Stimulated activated CD4-positive, alpha-beta T cell treated with anti-CD3 and anti-CD28 coated beads, Interleukin-2, amount 100 ng/mL, for 48 hours (primary cell): ENCODE measurements around the gene AATK.

Experiments used
- DNase-seq, 2 donors: peaks; one replicate each; pipeline ENCODE4 v3.0.0-alpha.2; 2020

Gene AATK

DNA sequence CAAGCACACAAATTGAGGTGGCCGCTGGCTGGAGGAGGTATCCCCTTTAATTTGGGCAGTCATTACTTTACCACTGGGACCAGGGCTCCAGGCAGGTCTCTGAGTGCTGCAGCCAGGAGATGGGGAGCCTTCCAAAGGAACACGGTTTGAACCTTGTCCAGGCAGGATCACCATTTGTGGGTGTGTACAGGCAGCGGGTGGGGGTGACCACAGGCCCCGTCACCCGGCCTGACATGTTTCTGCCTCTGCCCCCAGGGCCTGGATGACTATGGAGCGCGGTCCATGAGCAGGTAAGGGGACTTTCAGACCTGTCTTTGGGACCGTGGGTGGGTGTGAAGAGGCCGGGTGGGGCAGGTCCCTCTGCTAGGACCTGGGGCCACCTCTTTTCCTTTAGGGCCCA lies 57.8 kb downstream of the AATK start:
- no peak for DNase-seq

DNA sequence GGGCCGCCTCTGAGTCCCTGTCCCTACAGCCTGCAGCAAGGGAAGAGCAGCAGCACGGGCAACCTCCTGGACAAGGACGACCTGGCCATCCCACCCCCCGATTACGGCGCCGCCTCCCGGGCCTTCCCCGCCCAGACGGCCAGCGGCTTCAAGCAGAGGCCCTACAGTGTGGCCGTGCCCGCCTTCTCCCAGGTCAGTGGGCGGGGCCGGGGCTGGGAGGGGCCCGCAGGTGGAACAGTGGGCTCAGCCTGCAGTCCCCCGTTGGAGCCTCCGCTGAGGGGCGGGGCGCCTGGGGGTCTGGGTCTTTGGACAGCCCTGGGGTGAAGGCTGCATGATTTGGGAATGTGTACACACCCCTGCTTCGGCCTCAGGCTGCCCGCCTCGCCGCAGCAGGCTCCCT lies 59.3 kb downstream of the AATK start:
- DNase-seq, result no peak

DNA sequence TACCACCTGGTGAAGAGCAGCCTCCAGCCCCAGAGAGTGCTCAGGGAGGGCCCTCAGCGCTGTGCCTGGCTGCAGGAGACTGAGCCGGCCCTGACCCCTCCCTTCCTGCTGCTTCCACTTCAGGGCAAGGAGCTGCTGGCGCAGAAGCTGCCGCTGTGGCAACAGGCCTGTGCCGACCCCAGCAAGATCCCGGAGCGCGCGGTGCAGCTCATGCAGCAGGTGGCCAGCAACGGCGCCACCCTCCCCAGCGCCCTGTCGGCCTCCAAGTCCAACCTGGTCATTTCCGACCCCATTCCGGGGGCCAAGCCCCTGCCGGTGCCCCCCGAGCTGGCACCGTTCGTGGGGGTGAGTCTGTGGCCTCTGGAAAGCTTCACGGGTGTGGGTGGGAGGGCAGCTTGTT lies 62.6 kb downstream of the AATK start:
- no peak for DNase-seq

DNA sequence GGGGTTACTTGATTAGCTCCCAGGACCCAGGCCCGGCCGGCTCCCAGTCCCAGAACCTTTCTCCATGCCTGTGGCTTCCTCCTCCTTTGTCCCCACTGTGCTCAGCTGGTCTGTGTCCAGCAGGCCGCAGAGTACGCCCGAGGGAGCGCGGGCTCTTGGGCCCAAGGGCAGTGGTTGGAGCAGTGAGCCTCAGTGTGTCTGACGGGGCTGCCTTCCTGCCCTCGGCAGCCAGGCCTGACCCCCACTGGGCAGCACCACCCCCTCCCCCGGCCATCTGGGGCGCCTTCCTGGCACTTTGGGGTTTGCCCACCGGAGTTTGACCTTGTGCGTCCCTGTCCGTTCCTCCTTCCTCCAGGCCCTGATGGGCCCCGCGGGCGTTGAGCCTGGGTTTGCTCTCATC lies 63.2 kb downstream of the AATK start:
- no peak for DNase-seq

DNA sequence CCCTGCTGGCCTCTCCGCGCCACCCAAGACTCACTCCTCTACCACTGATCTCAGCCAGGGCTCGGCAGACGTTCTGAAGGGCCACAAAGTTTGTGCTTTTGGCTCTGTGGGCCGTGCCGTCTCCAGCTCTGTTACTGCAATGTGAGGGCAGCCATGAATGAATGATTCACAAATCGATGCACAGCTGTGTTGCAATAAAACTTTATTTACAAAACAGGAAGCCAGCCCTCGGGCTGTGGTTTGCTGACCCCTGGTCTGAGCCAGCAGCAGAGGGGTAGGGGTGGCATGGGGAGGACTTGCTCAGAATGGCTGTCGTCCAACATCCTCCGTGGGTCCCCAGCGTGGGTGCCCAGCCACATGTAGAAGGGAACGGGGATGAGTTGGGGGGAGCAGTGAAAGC lies 63.7 kb downstream of the AATK start:
- DNase-seq, result no peak

DNA sequence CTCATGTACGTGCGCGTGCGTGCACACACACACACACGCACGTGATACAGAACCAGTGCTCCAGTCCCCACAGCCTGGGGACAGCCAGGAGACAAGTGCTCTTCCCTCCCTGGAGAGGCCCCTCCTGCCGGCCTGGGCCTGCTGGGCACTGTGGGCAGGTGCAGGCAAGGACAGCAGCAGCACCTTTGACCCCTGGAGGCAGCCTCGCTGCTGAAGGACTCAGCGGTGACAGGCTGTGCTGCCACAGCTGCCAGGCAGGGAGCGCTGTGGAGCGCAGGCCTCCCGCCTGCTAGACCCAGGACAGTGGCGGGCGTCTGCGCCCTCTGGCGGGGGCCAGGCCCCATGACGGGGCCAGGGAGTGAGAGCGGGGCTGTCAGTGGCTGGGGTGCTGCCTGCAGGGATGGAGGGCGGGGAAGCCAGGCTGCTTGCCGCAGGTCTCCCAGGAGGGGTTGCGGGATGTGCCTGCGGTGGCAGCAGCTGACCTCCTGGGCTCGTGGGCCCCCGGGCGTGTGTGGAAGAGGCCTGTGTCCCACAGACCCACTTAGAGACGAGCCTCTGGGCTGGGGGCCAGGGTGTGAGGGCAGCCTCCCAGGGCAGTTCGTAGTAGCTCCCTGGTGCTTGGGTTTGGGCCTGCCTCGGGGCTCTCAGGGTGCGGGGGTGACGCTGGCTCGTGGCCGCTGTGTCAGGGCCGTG lies 64.3 kb downstream of the AATK start:
- peak; percentile 91 to 96 for DNase-seq

DNA sequence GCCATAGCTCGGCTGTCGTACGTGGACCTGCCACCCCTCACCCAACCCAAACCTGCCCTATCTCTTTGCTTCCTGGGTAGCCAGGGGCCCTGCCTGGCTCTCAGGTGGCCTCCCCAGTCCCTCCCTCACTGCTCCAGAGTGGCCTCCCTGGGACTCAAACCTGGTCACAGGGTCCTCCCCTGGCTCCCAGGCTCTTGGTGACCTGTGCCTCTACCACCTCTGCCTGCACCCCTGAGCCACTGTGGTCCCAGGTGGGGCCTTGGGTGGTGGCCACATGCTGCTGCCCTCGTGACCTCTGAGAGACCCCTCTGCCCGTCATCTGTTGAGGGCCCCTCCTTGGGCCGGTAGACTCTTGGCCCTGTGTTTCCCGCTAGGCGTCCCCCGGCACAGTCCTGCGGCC lies 65.4 kb downstream of the AATK start:
- DNase-seq, result no peak

DNA sequence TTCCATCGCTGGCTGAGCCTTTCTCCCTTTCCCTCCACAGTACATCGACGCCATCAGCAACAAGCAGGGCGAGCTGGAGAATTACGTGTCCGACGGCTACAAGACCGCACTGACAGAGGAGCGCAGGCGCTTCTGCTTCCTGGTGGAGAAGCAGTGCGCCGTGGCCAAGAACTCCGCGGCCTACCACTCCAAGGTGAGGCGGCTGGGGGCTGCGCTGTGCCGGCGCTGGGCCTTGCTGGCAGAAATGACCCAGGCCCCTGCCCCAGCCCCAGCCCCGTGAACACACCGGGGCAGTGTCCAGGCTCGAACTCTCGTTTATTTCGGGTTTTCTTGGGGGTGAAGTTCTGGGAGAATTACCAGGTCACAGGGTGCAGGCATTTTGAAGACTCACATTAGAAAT lies 66.1 kb downstream of the AATK start:
- DNase-seq, result no peak

DNA sequence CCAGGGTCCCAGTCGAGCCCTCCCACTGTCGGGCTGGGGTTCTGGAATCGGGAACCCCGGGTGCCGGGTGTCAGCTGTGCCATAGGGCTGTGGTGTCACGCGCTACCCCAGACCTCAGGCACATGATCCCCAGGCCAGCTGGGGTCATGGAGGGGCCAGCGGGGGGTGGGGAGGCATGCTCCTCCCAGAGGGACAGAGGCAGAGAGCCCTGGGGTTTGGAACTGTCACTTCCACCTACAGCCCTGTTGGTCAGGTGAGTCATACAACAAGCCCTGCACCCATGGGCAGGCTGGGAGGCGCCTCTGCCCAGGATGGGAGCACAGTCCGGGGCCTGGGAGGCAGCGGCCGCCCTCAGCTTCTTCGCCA lies 68.1 kb downstream of the AATK start:
- peak in 1 of 2 donors; percentile 11 for DNase-seq

DNA sequence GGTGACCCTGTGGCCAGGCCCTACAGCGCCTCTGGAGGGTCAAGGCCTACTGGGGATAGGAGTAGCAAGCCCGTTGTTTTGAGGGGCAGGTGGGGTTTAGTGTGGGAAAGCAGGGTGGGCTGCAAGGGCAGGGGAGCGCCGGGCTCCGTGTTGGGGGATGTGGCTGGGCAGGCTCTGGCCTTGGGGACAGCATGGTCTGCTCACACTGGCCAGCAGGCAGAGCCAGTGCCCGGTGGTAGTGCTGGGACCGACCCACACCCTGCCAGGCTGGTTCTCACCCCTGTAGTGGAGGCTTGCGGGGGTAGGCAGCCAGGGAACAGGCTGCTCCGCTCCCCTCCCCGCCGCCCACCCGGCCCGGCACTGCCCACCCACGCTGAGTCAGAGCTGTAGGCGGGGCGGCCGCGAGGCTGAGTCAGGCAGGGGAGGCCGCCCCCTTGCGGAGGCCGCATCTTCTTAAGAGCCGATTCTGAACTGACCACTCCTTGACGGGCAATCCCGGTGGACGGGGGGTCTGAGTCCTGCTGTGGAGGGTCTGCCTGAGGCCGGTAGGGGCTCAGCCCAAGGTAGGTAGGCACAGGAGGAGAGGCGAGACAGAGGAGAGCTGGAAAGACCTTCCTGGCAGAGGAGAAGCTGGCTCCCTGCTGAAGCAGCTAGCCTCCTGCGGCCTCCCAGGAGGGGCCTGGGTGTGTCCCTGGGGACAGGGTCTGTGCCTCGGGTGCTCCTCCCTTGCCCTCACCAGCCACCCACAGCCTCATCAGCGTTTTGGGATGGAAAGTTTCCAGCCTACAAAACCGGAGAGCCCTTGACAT lies 68.7 kb downstream of the AATK start:
- peak; percentile 20 to 38 for DNase-seq

DNA sequence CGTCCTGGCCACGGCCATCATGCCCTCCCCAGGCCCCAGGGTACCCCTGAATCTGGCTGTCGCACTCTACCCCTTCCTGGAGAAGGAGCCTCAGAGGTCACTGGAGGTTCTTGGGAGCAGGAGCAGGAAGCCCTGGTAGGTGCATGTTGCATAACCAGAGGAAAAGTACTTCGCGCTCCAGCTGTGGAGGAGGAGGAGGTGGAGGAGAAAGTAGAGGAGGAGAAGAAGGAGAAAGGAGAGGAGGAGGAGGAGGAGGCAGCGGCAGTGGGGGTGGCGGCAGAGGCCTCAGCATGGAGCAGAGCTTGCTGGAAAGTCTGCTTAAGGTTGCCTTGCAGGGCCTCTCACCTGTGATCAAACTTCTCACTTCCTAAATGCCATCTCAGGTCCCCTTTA lies 69.3 kb downstream of the AATK start:
- no peak for DNase-seq

DNA sequence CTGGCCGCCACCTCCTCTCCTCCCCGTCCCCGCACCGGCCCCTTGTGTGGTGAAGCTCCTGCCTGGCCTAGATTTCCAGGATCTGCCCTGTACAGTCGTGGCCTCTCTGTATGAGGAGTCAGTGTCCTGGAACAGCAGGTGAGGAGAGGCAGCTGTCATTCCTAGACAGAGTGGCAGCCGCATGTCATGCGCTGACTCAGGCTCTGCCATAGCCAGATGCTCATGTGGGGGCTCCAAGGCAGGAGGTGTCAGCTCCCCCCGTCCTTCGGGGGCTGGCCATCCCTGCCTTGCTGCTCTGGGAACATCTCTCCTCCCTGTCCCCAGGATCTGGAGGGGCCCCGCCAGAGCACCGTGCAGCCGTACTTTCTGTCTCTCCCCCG lies 70.6 kb downstream of the AATK start:
- DNase-seq, result peak in 1 of 2 donors; percentile 45

DNA sequence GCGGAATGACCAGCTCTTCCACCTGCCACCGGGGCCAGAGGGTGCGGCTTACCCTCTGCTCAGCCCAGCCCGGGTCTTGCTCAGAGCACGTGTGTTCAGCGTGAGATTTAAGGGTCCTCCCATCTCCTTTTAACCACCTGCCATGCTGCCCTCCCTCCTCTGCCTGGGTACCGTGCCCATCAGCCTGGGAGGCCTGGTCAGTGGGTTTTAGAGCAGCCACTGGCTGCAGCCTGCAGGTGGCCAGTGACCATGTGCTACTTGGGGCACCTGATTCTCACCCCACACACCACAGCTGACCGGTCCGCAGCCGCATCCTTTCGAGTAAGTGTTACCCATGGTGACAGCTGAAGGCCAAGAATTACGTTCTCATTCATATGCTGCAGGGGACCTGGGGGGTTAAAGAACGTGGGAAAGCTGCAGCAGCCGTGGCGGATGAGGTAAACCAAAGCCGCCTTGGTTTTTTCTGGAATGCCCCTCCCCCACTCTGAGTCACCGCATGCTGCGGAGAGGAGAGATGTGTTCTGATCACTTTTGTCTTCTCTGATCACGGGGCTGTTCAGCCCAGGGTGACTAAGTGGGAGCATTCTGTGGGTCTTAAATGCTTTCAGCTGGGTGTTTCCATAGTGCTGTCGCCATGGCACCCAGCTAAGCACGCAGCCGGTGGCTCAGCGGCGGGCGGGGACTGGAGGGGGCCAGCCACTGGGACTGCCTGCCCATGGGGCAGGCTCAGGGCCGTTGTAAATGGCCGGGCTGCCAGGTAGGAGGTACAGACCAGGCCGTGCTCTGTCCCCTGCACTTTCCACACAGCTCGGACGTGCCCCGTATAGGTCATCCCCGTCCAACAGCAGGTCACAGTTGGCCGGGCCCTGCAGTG lies 71.3 kb downstream of the AATK start:
- DNase-seq, result peak; percentile 84 to 93

DNA sequence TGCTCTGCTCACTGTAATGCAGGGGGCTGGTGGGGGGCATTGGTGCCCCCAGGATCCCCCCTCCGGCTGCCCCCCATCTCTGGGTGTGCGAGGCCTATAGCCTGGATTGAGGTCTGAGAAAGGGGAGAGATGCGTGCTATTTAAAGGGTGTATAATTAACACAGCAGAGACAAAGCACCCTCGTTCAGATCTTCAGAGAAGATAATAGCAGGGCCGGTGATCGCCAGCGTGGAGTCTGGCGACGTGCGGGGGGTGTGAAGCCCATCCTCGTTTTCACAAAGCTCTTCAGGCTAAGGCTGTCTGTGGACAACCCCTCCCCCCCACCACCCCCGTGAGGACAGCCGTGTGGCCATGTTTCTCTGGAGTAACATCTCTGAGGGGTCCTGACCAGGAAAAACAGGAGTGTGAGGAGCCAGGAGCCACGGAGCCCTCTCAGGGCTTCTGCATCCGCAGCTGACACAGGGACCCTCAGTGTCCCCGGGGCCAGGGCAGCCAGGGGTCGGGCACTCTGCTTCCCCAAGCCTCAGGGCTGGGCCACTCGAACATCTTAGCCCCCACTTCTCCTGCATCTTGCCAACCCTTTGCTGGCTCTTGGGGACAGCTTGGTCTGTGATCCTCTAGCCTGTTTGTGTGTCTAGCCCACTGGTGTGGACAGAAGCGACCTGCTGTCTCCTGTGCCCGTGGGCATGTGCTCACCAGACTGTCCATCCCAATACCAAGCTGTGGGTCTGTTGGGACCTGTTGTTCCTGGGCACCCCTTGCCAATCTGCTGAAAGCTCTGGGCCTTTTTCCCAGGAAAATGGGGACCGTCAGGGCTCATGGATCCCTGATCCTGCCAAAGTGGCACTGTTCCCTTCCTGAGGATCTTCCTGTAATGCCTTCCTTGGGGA lies 72.2 kb downstream of the AATK start:
- DNase-seq, result no peak

DNA sequence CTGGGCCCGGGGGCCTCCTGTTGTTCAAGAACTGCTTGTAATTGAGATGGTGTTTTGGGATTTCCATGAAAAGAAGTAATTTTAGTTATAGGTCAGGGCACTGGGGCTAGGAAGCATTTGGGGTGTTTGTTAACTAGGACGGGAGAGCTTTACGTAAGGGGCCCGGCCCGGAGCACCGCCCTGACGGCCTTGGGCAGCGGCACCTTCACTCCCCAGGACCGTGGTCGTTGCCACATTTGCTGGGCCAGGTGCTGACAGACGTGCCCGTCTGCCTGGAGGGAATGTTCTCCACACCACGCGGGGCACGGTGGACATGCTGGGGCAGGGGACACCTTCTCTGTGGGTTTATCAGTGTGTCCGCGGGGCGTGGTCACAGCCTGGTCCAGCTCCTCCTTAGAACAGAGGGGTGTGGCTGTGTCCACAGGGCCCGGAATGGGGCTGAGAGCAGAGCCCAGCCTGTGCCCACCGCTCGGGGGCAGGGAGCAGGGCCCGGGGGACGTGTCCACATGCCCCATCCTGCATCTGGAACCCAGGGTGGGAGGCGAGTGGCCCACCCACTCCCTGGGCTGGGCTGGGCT lies 73.4 kb downstream of the AATK start:
- no peak for DNase-seq

DNA sequence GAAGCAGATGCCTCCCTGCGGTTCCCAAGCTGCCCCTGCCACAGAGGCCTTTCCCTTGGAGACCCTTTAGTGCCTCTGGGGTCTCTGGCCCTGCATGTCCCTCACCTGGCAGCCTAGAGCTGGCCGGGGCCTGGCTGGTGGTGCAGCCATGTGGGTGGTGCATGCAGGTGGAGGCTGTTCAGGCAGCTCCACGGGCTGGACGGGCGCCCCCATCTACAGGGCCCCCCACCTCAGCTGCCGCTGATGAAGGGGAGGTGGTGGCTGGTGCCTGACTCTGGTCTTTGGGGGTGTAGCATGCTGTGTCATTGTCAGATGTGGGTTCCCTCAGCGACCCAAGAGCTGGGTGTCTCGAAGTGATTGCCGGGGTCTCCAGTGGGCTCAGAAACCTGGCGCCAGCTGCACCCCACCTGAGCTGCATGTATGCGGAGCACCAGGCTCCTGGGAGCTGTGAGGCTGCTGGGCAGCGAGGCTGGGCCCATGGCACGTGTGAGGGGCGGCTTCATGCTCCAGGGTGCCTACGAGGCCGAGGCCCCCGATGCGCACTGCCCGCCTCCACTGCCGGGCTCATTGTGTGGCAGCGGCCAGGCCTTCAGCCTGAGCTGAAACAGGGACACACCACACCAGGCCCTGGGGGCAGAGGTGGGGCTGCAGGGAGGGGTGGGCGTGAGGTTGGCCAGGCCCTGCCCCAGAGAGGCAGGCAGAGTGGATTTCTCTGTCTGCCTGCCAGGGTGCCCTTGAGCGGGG lies 74.1 kb downstream of the AATK start:
- no peak for DNase-seq

DNA sequence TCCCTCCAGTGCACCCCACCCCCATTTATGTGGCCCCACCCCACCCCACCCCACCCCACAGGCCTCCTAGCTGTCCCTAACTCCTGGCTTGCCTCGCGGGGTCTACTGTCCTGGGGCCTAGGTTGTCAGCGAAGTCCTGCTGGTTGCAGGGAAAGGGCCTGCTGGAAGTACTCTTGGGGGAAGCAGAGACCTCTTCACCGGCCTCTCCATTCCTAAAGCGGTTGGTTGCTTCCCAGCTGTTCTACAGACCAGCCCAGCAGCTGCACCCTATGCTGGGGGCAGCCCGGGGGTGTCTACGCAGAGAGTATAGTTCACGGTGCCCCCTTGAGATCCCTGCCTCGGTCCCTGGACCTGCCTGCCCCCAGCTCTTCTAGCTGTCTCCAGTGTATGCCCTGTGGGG lies 74.9 kb downstream of the AATK start:
- no peak for DNase-seq

DNA sequence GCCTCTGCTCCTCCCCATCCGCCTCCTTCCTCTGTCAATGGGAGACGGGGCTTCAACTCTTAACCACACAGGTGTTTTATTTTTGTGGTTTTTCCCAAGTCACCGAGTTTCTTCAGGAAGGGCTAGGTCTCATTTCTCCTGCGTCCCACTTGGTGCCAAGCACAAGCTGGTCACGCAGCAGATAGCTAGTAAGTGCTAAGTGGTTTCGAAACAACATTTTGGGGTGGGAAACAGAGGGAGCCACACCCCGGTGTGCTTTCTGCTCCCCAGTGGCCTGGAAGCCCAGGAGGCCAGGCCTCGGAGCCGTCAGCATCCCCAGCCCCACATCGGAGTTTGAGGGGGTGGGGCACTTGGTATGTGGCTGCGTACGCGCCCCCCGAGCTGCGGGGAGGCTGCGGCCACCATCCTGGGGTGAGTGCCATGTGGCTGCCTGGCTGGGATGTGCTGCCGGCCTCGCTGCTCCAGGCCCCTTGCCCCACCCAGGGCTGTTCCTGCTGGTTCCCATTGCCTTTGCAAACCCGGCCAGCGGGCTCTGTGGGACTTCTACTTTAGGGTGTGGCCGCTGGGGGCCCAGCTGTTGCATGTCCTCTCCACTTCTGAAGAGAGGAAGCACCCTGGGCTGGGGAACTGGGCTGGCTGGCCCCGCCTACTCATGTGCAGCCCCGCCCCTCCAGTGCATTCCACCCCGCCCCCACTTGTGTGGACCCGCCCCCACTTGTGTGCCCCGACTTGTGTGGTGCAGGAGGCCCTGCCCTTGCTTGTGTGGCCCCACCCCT lies 75.5 kb downstream of the AATK start:
- peak in 1 of 2 donors; percentile 25 for DNase-seq

DNA sequence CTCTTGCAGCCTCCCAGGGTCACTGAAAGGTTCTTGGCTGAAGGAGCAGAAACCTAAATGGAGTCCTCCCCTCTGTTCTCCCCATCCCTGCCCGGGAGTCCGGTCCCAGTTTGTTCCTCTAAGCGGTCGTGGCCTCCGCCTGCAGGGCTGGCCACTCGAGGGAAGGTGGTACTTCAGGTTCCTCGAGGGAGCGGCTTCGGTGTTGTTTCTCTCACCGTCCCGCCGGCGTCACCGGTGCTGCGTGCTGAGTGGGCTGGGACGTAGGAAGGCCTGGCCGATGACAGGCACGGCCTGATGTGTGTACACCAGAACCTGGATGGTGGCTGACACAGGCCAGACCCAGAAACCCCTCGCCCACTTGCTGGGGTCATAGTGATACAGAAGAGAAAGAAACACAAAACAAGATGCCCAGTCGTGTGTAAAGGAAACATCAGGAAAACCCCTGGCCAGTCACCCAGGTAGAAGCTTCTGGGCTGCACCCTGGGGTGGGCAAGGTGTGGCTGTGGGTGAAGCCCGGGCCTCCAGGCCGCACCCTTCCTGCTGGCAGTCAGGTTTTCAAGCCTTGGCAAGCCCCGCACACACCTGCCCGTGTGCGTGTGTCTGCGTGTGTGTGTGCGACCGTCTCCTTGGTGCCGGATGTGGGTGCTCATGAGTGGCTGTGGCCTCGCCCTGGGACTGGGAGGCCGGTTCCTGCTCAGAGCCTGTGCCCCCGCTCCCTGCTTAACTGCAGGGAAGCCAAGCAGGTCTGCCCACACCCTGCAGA lies 79.1 kb downstream of the AATK start:
- no peak for DNase-seq

DNA sequence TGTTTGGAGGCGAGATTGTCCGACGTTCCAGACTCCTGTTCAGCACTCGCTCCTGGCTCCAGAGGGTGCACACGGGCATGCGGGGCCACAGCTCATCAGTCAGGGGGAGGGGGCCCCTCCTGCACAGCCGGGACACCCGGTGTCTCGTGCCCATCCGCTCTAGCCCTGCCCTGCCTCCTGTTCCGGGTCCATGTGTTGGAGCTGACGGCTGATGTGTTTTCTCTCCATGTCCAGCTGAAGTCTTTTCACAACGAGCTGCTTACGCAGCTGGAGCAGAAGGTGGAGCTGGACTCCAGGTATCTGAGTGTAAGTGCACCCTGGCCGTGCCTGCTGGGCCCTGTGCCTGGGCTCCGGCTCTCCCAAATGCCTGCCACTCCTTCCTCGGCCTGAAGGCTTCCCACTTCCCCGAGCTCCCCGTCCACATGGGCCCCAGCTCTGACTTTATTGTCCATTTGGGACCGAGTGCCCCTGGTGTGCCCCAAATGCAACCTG lies 80.6 kb downstream of the AATK start:
- DNase-seq, result no peak
